Measurements from ENCODE around the gene OPRM1. TPM values are rescaled to one million over a fixed set of nuclear protein-coding genes. Genes with fewer than 3 reads are reported as not detected.

The OPRM1 gene
- total RNA-seq, result under 0.01 TPM in 1 of 2 replicates, not detected in the other

DNA sequence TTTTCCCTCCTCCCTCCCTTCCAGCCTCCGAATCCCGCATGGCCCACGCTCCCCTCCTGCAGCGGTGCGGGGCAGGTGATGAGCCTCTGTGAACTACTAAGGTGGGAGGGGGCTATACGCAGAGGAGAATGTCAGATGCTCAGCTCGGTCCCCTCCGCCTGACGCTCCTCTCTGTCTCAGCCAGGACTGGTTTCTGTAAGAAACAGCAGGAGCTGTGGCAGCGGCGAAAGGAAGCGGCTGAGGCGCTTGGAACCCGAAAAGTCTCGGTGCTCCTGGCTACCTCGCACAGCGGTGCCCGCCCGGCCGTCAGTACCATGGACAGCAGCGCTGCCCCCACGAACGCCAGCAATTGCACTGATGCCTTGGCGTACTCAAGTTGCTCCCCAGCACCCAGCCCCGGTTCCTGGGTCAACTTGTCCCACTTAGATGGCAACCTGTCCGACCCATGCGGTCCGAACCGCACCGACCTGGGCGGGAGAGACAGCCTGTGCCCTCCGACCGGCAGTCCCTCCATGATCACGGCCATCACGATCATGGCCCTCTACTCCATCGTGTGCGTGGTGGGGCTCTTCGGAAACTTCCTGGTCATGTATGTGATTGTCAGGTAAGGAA, at the start of gene OPRM1:
Gene OPRM1, plus strand, starts transcription at position 10 of the 612 bp plus-strand sequence. Its CDS starts 305 bp downstream, at position 315.

